Esophagus squamous epithelium (tissue), 4 donors: ENCODE results near the gene TRIM73.
"Not testable (repeated sequence)": the region's sequence is repeated elsewhere in the genome, so short reads cannot be mapped to it uniquely, and the experiment has no call there.

Experiments
- CTCF ChIP-seq, 6 experiments: fragments of 450-650 bp in 4 of 6; fragments of 200-600 bp in 2 of 6; sonication (generic) in 2 of 6; IDR thresholded peaks; one replicate each; pipeline ENCODE4 v1.5.1; 2016 to 2019; ENCODE audit warnings: antibody characterized with exemption in 6 of 6, mild to moderate bottlenecking in 4 of 6, moderate library complexity in 4 of 6
- POLR2A ChIP-seq, 4 donors: fragments of 450-650 bp; IDR thresholded peaks; one replicate each; pipeline ENCODE4 v1.6.1; 2017; ENCODE audit warnings: antibody characterized with exemption in 4 of 4, mild to moderate bottlenecking in 4 of 4, moderate library complexity in 3 of 4

GRCh38 chr7:75414708-75415427 is 19.4 kb downstream of the TRIM73 start:
- not testable (repeated sequence) for TF ChIP-seq CTCF, POLR2A (IDR thresholded peaks at IDR 0.05)
